ENCODE results near the gene RAB6D. TPM values are rescaled to one million over a fixed set of nuclear protein-coding genes. Genes with fewer than 3 reads are reported as not detected.
"Not testable (repeated sequence)": the region's sequence is repeated elsewhere in the genome, so short reads cannot be mapped to it uniquely, and the experiment has no call there.

The RAB6D gene
- total RNA-seq, 1 experiment from 2014 or later, result not detected

DNA sequence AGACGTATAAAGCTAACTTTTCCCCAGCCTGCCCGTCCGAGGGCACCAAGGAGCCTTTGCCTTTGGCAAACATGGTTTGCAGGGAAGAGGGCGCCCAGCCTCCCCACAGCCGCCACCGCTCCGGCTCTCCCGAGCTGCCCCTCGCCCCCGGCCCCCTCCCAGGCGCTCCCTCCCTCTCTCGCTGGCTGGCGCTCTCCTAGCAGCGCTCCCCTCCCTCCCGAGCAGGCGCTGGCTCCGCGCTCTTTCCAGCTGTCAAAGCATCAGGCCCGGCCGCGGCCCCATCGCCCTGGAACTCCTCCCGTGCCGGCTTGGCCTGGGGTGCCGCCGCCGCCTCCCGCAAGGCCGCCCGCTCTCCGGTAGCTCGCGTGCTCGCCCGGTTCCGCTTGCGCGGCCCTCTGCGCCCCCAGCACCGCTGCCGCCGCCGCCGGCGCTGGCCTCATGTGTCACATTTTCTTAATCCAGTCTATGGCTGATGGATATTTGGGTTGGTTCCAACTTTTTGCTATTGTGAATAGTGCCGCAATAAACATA, 10.7 kb downstream of the RAB6D start:
- H3K4me3 ChIP-seq; H3K4me2 ChIP-seq; H3K4me1 ChIP-seq (replicated peaks; ENCODE audit: insufficient read depth); POLR2A ChIA-PET (ENCODE audit: unreplicated experiment); DNase-seq; H2AFZ ChIP-seq; BruUV-seq (replicated peaks); H3K9me3 ChIP-seq (ENCODE audit: insufficient read depth, low read depth); H3K9me2 ChIP-seq (ENCODE audit: insufficient read depth); H3K36me3 ChIP-seq (ENCODE audit: low read depth); H3F3A ChIP-seq (ENCODE audit: insufficient read depth, low read depth); H3K27ac ChIP-seq; intact Hi-C loops (cut with micrococcal nuclease; ENCODE audit: unreplicated experiment); H4K20me1 ChIP-seq (ENCODE audit: insufficient read depth); CTCF ChIA-PET; H3K79me2 ChIP-seq (ENCODE audit: low read depth): not testable (repeated sequence)
- peaks cover 23% of the 10 kb centered on the region for H3K27me3 ChIP-seq (ENCODE audit: insufficient read depth, low read depth)

DNA sequence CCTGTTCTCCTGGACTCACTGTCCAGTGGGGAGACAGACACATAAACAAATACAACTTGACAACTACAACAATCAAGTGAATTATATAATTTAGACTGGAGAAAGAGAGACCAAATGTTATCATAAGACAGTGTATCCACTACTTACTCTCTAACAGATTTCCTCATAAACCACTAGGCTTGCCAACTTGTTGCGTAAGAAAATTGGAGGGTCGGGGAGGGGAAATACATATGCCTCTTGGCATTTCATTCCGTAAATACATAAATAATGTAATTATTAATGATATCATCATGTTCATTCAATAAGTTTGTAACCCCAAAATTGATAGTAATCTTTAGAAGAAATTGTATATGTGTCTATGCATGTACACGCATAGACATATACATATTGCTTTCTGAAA, 14.9 kb downstream of the RAB6D start:
- TF ChIP-seq, protein P1, sequence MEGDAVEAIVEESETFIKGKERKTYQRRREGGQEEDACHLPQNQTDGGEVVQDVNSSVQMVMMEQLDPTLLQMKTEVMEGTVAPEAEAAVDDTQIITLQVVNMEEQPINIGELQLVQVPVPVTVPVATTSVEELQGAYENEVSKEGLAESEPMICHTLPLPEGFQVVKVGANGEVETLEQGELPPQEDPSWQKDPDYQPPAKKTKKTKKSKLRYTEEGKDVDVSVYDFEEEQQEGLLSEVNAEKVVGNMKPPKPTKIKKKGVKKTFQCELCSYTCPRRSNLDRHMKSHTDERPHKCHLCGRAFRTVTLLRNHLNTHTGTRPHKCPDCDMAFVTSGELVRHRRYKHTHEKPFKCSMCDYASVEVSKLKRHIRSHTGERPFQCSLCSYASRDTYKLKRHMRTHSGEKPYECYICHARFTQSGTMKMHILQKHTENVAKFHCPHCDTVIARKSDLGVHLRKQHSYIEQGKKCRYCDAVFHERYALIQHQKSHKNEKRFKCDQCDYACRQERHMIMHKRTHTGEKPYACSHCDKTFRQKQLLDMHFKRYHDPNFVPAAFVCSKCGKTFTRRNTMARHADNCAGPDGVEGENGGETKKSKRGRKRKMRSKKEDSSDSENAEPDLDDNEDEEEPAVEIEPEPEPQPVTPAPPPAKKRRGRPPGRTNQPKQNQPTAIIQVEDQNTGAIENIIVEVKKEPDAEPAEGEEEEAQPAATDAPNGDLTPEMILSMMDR (conservative IDR thresholded peaks at IDR 0.05), result no peak
- TF ChIP-seq EZH2 (IDR thresholded peaks at IDR 0.05; ENCODE audit: low read depth), result no peak
- H3K36me3 ChIP-seq (ENCODE audit: low read depth), result no peaks in the 10 kb centered on the region
- H3K4me3 ChIP-seq, result no peak overlapping the region
- H3K4me2 ChIP-seq, result no peak overlapping the region
- H3K27me3 ChIP-seq (ENCODE audit: insufficient read depth, low read depth), result peaks cover 22% of the 10 kb centered on the region
- ChIA-PET CTCF (no interaction called here), POLR2A (ENCODE audit: unreplicated experiment) (no interaction called here)
- H3K9me3 ChIP-seq (ENCODE audit: insufficient read depth, low read depth), result no peaks in the 10 kb centered on the region
- intact Hi-C loops (cut with micrococcal nuclease; ENCODE audit: unreplicated experiment), result no loop called here
- H2AFZ ChIP-seq, result no peak overlapping the region
- H3K9me2 ChIP-seq (ENCODE audit: insufficient read depth), result no peaks in the 10 kb centered on the region
- no peaks in the 10 kb centered on the region for H3K79me2 ChIP-seq (ENCODE audit: low read depth)
- no peak overlapping the region for H3K27ac ChIP-seq
- BruUV-seq (replicated peaks), result no TSS peak
- DNase-seq, result no peak
- H4K20me1 ChIP-seq (ENCODE audit: insufficient read depth), result no peaks in the 10 kb centered on the region
- H3K4me1 ChIP-seq (replicated peaks; ENCODE audit: insufficient read depth), result no peaks in the 10 kb centered on the region
- H3F3A ChIP-seq (ENCODE audit: insufficient read depth, low read depth), result no peaks in the 10 kb centered on the region

DNA sequence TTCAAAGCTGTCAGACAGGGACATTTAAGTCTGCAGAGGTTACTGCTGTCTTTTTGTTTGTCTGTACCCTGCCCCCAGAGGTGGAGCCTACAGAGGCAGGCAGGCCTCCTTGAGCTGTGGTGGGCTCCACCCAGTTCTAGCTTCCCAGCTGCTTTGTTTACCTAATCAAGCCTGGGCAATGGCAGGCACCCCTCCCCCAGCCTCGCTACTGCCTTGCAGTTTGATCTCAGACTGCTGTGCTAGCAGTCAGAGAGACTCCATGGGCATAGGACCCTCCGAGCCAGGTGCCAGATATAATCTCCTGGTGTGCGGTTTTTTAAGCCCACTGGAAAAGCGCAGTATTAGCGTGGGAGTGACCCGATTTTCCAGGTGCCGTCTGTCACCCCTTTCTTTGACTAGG, 16.9 kb downstream of the RAB6D start:
- H3K4me2 ChIP-seq; H3F3A ChIP-seq (ENCODE audit: insufficient read depth, low read depth); H3K79me2 ChIP-seq (ENCODE audit: low read depth); intact Hi-C loops (cut with micrococcal nuclease; ENCODE audit: unreplicated experiment); CTCF ChIA-PET; H4K20me1 ChIP-seq (ENCODE audit: insufficient read depth); BruUV-seq (replicated peaks); H2AFZ ChIP-seq; DNase-seq; H3K9me2 ChIP-seq (ENCODE audit: insufficient read depth); H3K36me3 ChIP-seq (ENCODE audit: low read depth); H3K4me3 ChIP-seq; H3K4me1 ChIP-seq (replicated peaks; ENCODE audit: insufficient read depth); POLR2A ChIA-PET (ENCODE audit: unreplicated experiment); H3K27ac ChIP-seq; H3K9me3 ChIP-seq (ENCODE audit: insufficient read depth, low read depth): not testable (repeated sequence)
- H3K27me3 ChIP-seq (ENCODE audit: insufficient read depth, low read depth), result peaks cover 21% of the 10 kb centered on the region

DNA sequence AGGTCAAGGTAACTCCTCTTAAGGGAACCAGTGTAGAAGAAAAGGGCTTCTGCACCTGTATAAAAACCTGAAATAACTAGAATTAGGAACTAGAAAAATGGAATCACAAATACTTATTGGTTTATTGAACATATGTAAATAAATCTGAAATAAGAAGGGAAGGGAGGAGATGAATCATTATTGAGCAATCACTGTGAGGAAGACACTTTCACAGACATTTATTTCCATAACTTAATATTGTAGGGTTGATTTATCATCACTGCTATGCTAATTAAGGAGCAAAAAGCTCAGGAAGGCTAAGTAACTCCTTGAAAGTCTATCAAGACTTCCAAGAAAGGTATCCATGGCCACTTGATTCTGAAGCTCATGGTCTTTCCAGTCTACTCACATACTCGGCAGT, 24.7 kb downstream of the RAB6D start:
- intact Hi-C loops (cut with micrococcal nuclease; ENCODE audit: unreplicated experiment), result loop anchor here (10.0 kb wide), 1 partner anchor 185 kb away; no protein-coding TSS in a partner anchor
- H2AFZ ChIP-seq; H3K79me2 ChIP-seq (ENCODE audit: low read depth); H3K4me2 ChIP-seq; H3K27ac ChIP-seq; CTCF ChIA-PET; H3K9me3 ChIP-seq (ENCODE audit: insufficient read depth, low read depth); H4K20me1 ChIP-seq (ENCODE audit: insufficient read depth); H3K36me3 ChIP-seq (ENCODE audit: low read depth); H3F3A ChIP-seq (ENCODE audit: insufficient read depth, low read depth); POLR2A ChIA-PET (ENCODE audit: unreplicated experiment); H3K4me3 ChIP-seq; H3K27me3 ChIP-seq (ENCODE audit: insufficient read depth, low read depth); H3K4me1 ChIP-seq (replicated peaks; ENCODE audit: insufficient read depth); DNase-seq; H3K9me2 ChIP-seq (ENCODE audit: insufficient read depth); BruUV-seq (replicated peaks): not testable (repeated sequence)

All from PC-9 (cell line).